Hindlimb muscle (tissue), 1 donor: ENCODE results near the gene MMP15. TPM values are rescaled to one million over a fixed set of nuclear protein-coding genes. Genes with fewer than 3 reads are reported as not detected.

Experiments used
- DNase-seq: peaks from one replicate; pipeline ENCODE4 v3.0.0-alpha.2; 2013
- polyA plus RNA-seq: library from polyadenylated mRNA; unstranded; fragments of 120-200 nt; gene quantifications from one replicate; pipeline ENCODE4 v1.2.1, GENCODE V29; 2013; ENCODE audit not compliant: insufficient read length

Gene MMP15
- polyA plus RNA-seq, 1 donor = 29.5 TPM

- no peak for DNase-seq
Observed at GRCh38 chr16:58019866-58020538, 5.6 kb upstream of the MMP15 start.

- DNase-seq = peak; percentile 48
Observed at GRCh38 chr16:58020628-58021521, 4.7 kb upstream of the MMP15 start.

DNA sequence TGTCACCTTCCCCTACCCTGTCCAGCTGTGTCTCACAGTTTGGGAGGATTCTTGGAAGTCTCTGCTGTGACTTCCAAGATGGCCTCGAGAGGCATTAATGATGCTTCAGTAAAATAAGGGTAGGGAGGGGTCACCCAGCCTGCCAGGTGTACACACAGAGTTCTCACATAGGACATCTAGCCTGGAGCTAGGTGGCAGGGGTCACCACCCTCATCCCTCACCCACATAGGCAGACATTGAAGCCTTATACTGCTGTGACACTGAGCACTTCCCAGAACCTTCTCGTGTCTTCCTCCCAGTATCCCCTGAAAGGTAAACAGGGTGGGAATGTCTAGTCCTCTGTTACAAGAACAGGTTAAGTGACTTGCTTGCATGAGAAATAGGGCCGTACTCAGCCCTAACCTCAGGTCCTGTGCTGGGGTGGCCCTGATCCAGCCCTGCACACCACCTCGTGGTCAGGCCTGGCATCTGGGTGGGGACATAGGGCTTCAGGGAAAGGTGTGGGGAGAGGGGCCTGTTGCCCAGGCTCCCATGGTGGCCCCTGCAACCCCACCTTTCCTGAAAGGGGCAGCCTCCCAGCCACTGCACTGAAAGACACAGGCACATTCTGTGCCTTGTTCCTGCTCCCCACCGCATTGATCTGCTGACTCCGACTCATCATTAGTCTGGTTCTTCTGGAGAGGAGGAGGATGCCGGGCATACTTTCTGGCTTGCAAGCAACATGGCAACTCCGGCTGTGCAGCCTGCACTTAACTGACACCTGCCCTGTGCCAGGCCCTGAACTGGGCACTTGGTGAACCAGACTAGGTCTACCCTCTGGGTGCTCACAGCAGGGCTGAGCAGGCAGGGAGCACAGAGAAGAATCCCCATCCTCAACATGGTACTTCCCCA is 3.6 kb upstream of the MMP15 start:
- no peak for DNase-seq

GRCh38 chr16:58022601-58023371 is 2.8 kb upstream of the MMP15 start:
- no peak for DNase-seq

DNA sequence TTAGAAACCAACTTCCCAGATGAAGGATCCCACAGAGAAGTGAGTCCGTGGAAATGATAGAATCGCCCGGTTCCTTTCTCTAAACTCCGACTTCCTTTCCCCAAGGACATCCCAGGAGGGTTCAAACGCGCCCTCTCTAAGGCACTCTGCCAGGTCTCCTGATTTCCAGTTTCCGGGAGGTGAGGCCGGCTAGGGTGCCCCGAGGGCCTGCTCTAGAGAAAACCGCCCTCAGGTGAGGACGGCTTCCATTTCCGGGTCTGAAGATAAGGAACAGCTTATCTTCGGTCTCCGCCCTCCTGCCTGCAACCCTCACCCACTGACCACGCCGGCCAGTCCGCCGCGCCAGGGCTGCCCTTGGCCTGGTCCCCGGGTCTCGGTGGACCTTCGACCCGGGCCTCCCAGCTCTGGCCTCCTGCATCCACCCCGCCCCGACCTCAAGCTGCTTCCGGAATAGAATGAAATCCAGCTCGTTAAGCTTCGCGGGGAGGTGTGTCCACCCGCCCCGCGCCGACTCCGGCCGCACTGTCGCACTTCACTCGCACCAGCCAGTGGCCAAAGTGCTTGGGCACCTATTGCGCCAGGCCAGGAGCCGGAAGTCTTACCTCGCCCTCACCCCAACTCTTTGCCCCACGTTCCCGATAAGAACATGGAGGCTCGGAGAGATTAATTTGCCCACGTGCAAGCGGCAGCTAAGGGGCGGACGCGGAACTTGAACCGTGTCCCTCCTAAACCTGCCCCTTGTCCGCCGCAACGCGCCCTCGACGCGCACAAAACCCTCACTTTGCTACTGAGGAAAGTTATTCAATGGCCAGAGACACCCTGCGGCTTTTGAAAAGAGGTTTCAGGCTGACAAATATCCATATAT is 836 bp upstream of the MMP15 start:
- DNase-seq = no peak

DNA sequence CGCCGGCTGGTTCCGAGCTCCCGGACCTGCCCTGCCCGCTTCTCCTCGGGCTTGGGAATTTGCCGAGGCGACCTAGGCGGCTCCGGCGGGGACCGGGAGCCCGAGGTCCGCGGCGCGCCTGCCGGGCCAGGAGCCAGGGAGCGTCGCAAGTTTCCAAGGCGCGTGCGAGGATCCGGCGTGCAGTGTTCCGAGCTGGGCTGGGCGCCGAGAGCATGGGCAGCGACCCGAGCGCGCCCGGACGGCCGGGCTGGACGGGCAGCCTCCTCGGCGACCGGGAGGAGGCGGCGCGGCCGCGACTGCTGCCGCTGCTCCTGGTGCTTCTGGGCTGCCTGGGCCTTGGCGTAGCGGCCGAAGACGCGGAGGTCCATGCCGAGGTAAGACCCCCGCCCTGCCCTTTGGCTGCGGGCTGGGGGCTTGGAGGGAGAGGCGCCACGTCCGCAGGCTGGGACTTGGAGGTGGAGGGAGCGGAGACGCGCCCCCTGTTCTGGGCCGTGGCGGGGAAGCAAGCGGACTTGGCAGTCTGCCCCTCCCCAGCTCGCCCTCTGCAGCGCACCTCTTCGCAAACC is 668 bp downstream of the MMP15 start:
- peak; percentile 63 for DNase-seq

DNA sequence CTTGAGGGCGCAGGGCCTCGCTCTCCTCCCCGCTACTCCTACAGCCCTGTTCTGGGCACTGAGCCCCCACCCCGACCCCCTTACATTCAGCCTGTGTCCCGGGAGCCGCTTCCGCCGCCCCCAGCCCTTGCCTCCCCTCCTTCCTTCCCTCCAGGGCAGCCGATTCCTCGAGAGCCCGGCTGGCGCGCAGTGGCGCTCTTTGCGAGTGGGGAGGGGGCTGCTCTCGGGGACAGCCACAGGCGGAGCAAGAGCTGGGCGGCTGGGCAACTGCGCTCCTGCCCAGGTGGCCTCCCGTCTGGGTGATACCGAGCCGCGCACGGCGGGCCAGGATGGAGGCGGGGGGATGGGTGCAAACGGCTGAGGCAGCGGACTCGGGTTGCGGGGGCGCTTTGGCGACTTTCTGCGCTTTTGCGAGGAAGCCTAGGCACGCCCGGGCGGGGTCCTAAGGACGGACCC is 1.2 kb downstream of the MMP15 start:
- DNase-seq = no peak

GRCh38 chr16:58027161-58027915 is 1.8 kb downstream of the MMP15 start:
- no peak for DNase-seq

- no peak for DNase-seq
Observed at GRCh38 chr16:58027916-58028455, 2.4 kb downstream of the MMP15 start.

DNA sequence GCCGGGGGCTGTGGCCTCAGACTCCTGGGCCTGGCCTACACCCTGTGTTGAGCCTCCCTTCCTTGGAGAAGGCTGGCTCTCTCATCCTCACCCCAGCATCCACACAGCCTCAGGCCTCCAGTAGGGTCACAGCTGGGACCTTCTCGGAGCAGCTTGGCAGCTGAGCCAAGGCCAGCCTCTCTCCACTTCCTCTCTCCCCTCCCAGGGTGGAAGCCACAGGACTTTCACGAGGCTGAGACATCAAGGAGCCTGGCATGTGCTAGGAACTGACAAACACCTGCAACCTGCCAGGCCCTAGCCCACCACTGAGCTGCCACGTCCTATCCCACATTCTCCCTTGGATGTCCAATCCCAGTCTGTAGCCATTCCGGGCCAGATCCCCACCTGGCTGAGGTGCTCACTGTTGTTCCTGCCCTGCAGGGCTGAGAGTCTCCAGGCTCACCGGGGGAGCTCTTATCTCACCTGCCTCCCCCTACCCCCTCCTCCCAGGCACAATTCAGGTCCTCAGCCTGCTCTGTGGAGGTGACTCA is 3.1 kb downstream of the MMP15 start:
- no peak for DNase-seq

GRCh38 chr16:58029410-58029809 is 3.9 kb downstream of the MMP15 start:
- DNase-seq = no peak

GRCh38 chr16:58030136-58030840 is 4.7 kb downstream of the MMP15 start:
- DNase-seq = no peak

- no peak for DNase-seq
Observed at GRCh38 chr16:58031016-58031800, 5.7 kb downstream of the MMP15 start.

DNA sequence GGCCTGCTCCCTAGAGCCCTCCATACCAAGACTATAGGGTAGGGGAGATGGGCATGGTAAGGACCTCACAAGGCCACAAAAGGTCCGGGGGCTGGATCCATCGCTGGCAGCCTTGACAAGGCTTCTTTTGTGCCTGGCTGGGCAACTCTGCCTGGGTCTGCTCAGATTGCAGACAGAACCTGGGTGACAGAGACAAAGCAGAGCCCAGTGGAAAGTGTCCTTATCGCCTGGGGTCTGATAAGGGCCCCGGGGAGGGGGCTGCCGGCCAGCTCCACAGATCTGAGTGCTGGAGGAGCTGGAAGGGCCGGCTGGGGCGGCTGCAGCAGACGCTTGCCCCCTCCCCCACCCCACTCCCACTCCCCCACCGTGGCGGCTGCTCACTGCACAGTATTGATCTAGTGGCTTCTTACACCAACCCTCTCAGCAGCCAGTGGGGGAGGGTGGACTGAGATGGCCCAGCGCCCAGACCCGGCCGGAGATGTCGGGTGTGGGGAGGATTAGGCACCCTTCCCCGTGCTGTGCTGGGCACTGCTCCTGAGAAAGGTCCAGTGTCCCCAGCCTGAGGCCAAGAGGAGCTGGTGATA is 7.2 kb downstream of the MMP15 start:
- DNase-seq = no peak

GRCh38 chr16:58034128-58034685 is 8.7 kb downstream of the MMP15 start:
- no peak for DNase-seq

GRCh38 chr16:58034774-58035173 is 9.2 kb downstream of the MMP15 start:
- no peak for DNase-seq
